Neutrophil (primary cell): ENCODE measurements around the gene CDKAL1.

Source experiments
- H3K27ac ChIP-seq: fragments of 200-600 bp; sonication (generic); 2 replicates; pipeline ENCODE4 v1.5.1; 2016; ENCODE audit warnings: mild to moderate bottlenecking, moderate library complexity
- H3K27me3 ChIP-seq: fragments of 200-600 bp; sonication (generic); 2 replicates; pipeline ENCODE4 v1.6.0; 2016; ENCODE audit warnings: mild to moderate bottlenecking
- H3K36me3 ChIP-seq: fragments of 200-600 bp; sonication (generic); 2 replicates; pipeline ENCODE4 v1.5.1; 2017
- H3K4me1 ChIP-seq, 2 experiments: fragments of 200-600 bp in 1 of 2; sonication (generic) in 1 of 2; 1 replicate in 1 of 2; 2 replicates in 1 of 2; pipeline versions ENCODE4 v1.5.1 to v1.6.1; 2013 to 2016; ENCODE audit warnings: low read depth in 1 of 2, low read length in 1 of 2, mild to moderate bottlenecking in 1 of 2, moderate library complexity in 1 of 2; ENCODE audit not compliant: control insufficient read depth in 1 of 2, insufficient read depth in 1 of 2
- H3K4me3 ChIP-seq, 2 experiments: fragments of 200-600 bp in 1 of 2; sonication (generic) in 1 of 2; 1 replicate in 1 of 2; 2 replicates in 1 of 2; pipeline ENCODE4 v1.5.1; 2013 to 2016; ENCODE audit warnings: low read depth in 1 of 2, low read length in 1 of 2, mild to moderate bottlenecking in 1 of 2, moderate library complexity in 1 of 2
- H3K9me3 ChIP-seq: fragments of 200-600 bp; sonication (generic); 2 replicates; pipeline ENCODE4 v1.5.1; 2016
- CTCF ChIP-seq: fragments of 200-600 bp; sonication (generic); IDR thresholded peaks from 2 replicates; pipeline ENCODE4 v1.5.1; 2016; ENCODE audit warnings: antibody characterized with exemption

The CDKAL1 gene

GRCh38 chr6:21005816-21006570 lies 471.7 kb downstream of the CDKAL1 start:
- no peaks in the 10 kb centered on the region for H3K9me3 ChIP-seq
- no peak overlapping the region for H3K27ac ChIP-seq
- no peaks in the 10 kb centered on the region for H3K4me1 ChIP-seq
- no peak for TF ChIP-seq CTCF
- H3K36me3 ChIP-seq, result no peaks in the 10 kb centered on the region
- H3K4me3 ChIP-seq, result no peak overlapping the region
- H3K27me3 ChIP-seq, result no peaks in the 10 kb centered on the region

- H3K4me3 ChIP-seq, result no peak overlapping the region
- no peak for TF ChIP-seq CTCF
- no peaks in the 10 kb centered on the region for H3K9me3 ChIP-seq
- no peak overlapping the region for H3K27ac ChIP-seq
- H3K27me3 ChIP-seq, result no peaks in the 10 kb centered on the region
- H3K36me3 ChIP-seq, result no peaks in the 10 kb centered on the region
- H3K4me1 ChIP-seq, result no peaks in the 10 kb centered on the region
These were observed 485.4 kb downstream of the CDKAL1 start for GRCh38 chr6:21019614-21020013.

GRCh38 chr6:21022343-21023107 lies 488.3 kb downstream of the CDKAL1 start:
- Histone ChIP-seq H3K4me1 (no peaks in the 10 kb centered on the region), H3K4me3 (no peak overlapping the region), H3K27me3 (no peaks in the 10 kb centered on the region), H3K27ac (no peak overlapping the region), H3K9me3 (no peaks in the 10 kb centered on the region), H3K36me3 (no peaks in the 10 kb centered on the region)
- TF ChIP-seq CTCF, result no peak

- no peaks in the 10 kb centered on the region for H3K9me3 ChIP-seq
- H3K27me3 ChIP-seq, result no peaks in the 10 kb centered on the region
- H3K4me3 ChIP-seq, result no peak overlapping the region
- no peak for TF ChIP-seq CTCF
- no peak overlapping the region for H3K27ac ChIP-seq
- no peaks in the 10 kb centered on the region for H3K36me3 ChIP-seq
- H3K4me1 ChIP-seq, result no peaks in the 10 kb centered on the region
These were observed 489.0 kb downstream of the CDKAL1 start for GRCh38 chr6:21023210-21023609.

GRCh38 chr6:21024616-21025015 lies 490.4 kb downstream of the CDKAL1 start:
- no peaks in the 10 kb centered on the region for H3K27me3 ChIP-seq
- no peak for TF ChIP-seq CTCF
- no peaks in the 10 kb centered on the region for H3K36me3 ChIP-seq
- no peak overlapping the region for H3K27ac ChIP-seq
- no peak overlapping the region for H3K4me3 ChIP-seq
- H3K9me3 ChIP-seq, result no peaks in the 10 kb centered on the region
- H3K4me1 ChIP-seq, result no peaks in the 10 kb centered on the region
